CD14-positive monocyte (primary cell): Measurements from ENCODE around the gene CCBE1. TPM values are rescaled to one million over a fixed set of nuclear protein-coding genes. Genes with fewer than 3 reads are reported as not detected.

Experiments
- DNase-seq, 3 donors: peaks; one replicate each; pipeline ENCODE4 v3.0.0-alpha.2; 2011 to 2022
- H2AFZ ChIP-seq: 2 replicates; pipeline ENCODE4 v1.6.0; 2012; ENCODE audit warnings: mild to moderate bottlenecking, low read depth, low read length, inconsistent platforms; ENCODE audit not compliant: insufficient read depth, poor library complexity, severe bottlenecking
- H3K27ac ChIP-seq, 2 donors: 1 replicate in 1 of 2; 2 replicates in 1 of 2; pipeline ENCODE4 v1.5.1; 2012 to 2013; ENCODE audit warnings: low read length in 2 of 2, control low read depth in 1 of 2, inconsistent platforms in 1 of 2, low read depth in 1 of 2, mild to moderate bottlenecking in 1 of 2
- H3K27me3 ChIP-seq, 2 donors: one replicate each; pipeline versions ENCODE4 v1.6.0 to v1.6.1; 2011 to 2013; ENCODE audit warnings: low read length in 2 of 2; ENCODE audit not compliant: control insufficient read depth in 2 of 2, insufficient read depth in 2 of 2
- H3K36me3 ChIP-seq, 2 donors: replicated peaks in 1 of 2; 1 replicate in 1 of 2; 2 replicates in 1 of 2; pipeline versions ENCODE4 v1.5.1 to v1.6.1; 2012 to 2013; ENCODE audit warnings: low read length in 2 of 2, control low read depth in 1 of 2, inconsistent platforms in 1 of 2, mild to moderate bottlenecking in 1 of 2; ENCODE audit not compliant: insufficient read depth in 2 of 2, control insufficient read depth in 1 of 2
- H3K4me1 ChIP-seq, 2 donors: 1 replicate in 1 of 2; 2 replicates in 1 of 2; pipeline versions ENCODE4 v1.5.1 to v1.6.1; 2012 to 2013; ENCODE audit warnings: low read length in 2 of 2, control low read depth in 1 of 2, inconsistent platforms in 1 of 2, mild to moderate bottlenecking in 1 of 2, moderate library complexity in 1 of 2; ENCODE audit not compliant: insufficient read depth in 2 of 2, control insufficient read depth in 1 of 2
- H3K4me2 ChIP-seq: replicated peaks from 2 replicates; pipeline ENCODE3; 2012; ENCODE audit warnings: low read length, moderate library complexity, mild to moderate bottlenecking; ENCODE audit not compliant: poor library complexity, severe bottlenecking; ENCODE audit errors: extremely low read depth
- H3K4me3 ChIP-seq, 3 experiments: fragments of 200-600 bp in 1 of 3; sonication (generic) in 1 of 3; replicated peaks in 1 of 3; 1 replicate in 2 of 3; 2 replicates in 1 of 3; pipeline ENCODE4 v1.5.1; 2011 to 2013; ENCODE audit warnings: low read length in 3 of 3, mild to moderate bottlenecking in 3 of 3, control low read depth in 2 of 3, low read depth in 2 of 3, inconsistent platforms in 1 of 3, moderate library complexity in 1 of 3
- H3K79me2 ChIP-seq: 2 replicates; pipeline ENCODE4 v1.6.0; 2012; ENCODE audit warnings: mild to moderate bottlenecking, control low read depth, inconsistent platforms, low read length, moderate library complexity; ENCODE audit not compliant: insufficient read depth
- H3K9ac ChIP-seq: 2 replicates; pipeline ENCODE4 v1.6.0; 2017; ENCODE audit warnings: low read length, mild to moderate bottlenecking; ENCODE audit not compliant: insufficient read depth, poor library complexity, severe bottlenecking
- H3K9me3 ChIP-seq, 2 donors: replicated peaks in 1 of 2; 1 replicate in 1 of 2; 2 replicates in 1 of 2; pipeline versions ENCODE4 v1.5.1 to v1.6.1; 2012 to 2013; ENCODE audit warnings: low read length in 2 of 2, control low read depth in 1 of 2; ENCODE audit not compliant: control insufficient read depth in 1 of 2, insufficient read depth in 1 of 2
- H4K20me1 ChIP-seq: 2 replicates; pipeline ENCODE4 v1.6.0; 2012; ENCODE audit warnings: mild to moderate bottlenecking, low read length, control low read depth, moderate library complexity; ENCODE audit not compliant: insufficient read depth
- H3K27ac Mint-ChIP-seq, 7 donors: one replicate each; pipeline ENCODE4 v1.8.0; 2020; ENCODE audit warnings: mild to moderate bottlenecking in 7 of 7, mixed read lengths in 7 of 7, moderate library complexity in 6 of 7, inconsistent platforms in 2 of 7
- H3K27me3 Mint-ChIP-seq, 3 donors: one replicate each; pipeline ENCODE4 v1.8.0; 2021 to 2022; ENCODE audit warnings: low read depth in 3 of 3, mild to moderate bottlenecking in 3 of 3, mixed read lengths in 3 of 3, moderate library complexity in 3 of 3, inconsistent platforms in 1 of 3
- H3K36me3 Mint-ChIP-seq, 2 donors: one replicate each; pipeline ENCODE4 v1.8.0; 2020; ENCODE audit warnings: mixed read lengths in 2 of 2, inconsistent platforms in 1 of 2, mild to moderate bottlenecking in 1 of 2
- H3K4me1 Mint-ChIP-seq: one replicate; pipeline ENCODE4 v1.8.0; 2020; ENCODE audit warnings: mild to moderate bottlenecking, mixed read lengths
- H3K4me3 Mint-ChIP-seq, 2 donors: one replicate each; pipeline ENCODE4 v1.8.0; 2020; ENCODE audit warnings: mild to moderate bottlenecking in 2 of 2, mixed read lengths in 2 of 2, moderate library complexity in 1 of 2
- H3K9me3 Mint-ChIP-seq, 7 donors: one replicate each; pipeline ENCODE4 v1.8.0; 2020 to 2022; ENCODE audit warnings: mixed read lengths in 7 of 7, mild to moderate bottlenecking in 6 of 7, moderate library complexity in 6 of 7, inconsistent platforms in 2 of 7
- CTCF ChIP-seq: fragments of 200-600 bp; IDR thresholded peaks from one replicate; pipeline ENCODE4 v1.8.0; 2022; ENCODE audit warnings: antibody characterized with exemption, mild to moderate bottlenecking
- WGBS: methylation state at CpG from one replicate; pipeline ENCODE4 v1.1.5; 2013; ENCODE audit warnings: missing lambda C conversion rate; ENCODE audit not compliant: insufficient coverage; 5-methylcytosine and 5-hydroxymethylcytosine counted together
- intact Hi-C, 2 donors: fragments of 100-400 bp; cut with micrococcal nuclease; formaldehyde crosslinking; loops; one replicate each; pipeline versions ENCODE4 v1.15.0 to v1.15.1; 2023
- polyA plus RNA-seq, 3 donors: library from polyadenylated mRNA; depleted of rRNA in 1 of 3; unstranded in 2 of 3; stranded (reverse) in 1 of 3; fragments of 300-500 nt in 2 of 3; fragments of >200 nt in 1 of 3; fragmentation: Illumina TruSeq in 2 of 3; gene quantifications; 1 replicate in 2 of 3; 2 replicates in 1 of 3; pipeline ENCODE4 v1.2.3, GENCODE V29; 2012 to 2021

Gene CCBE1
- polyA plus RNA-seq, 3 donors = not detected

- intact Hi-C loops = no loop called here
- no peaks in the 10 kb centered on the region for H3K27me3 ChIP-seq
- H3K4me1 Mint-ChIP-seq = no peaks in the 10 kb centered on the region
- 98% methylated on average over 5 of the region's 8 CpGs for WGBS
- no peaks in the 10 kb centered on the region for H3K36me3 Mint-ChIP-seq
- no peak overlapping the region for H2AFZ ChIP-seq
- H3K4me2 ChIP-seq = no peak overlapping the region
- H3K4me1 ChIP-seq = no peaks in the 10 kb centered on the region
- no peak for TF ChIP-seq CTCF
- H3K36me3 ChIP-seq = no peaks in the 10 kb centered on the region
- peaks cover 0 to 10% (median 3%) of the 10 kb centered on the region in 7 donors for H3K9me3 Mint-ChIP-seq
- no peaks in the 10 kb centered on the region for H4K20me1 ChIP-seq
- no peak overlapping the region for H3K27ac Mint-ChIP-seq
- H3K79me2 ChIP-seq = no peaks in the 10 kb centered on the region
- H3K9ac ChIP-seq = no peak overlapping the region
- no peaks in the 10 kb centered on the region for H3K9me3 ChIP-seq
- no peak for DNase-seq
- no peak overlapping the region for H3K4me3 ChIP-seq
- H3K27ac ChIP-seq = no peak overlapping the region
- H3K4me3 Mint-ChIP-seq = no peak overlapping the region
- peaks cover 2 to 5% (median 3%) of the 10 kb centered on the region in 3 donors for H3K27me3 Mint-ChIP-seq
Observed at GRCh38 chr18:59536166-59536565, 161.1 kb downstream of the CCBE1 start.

DNA sequence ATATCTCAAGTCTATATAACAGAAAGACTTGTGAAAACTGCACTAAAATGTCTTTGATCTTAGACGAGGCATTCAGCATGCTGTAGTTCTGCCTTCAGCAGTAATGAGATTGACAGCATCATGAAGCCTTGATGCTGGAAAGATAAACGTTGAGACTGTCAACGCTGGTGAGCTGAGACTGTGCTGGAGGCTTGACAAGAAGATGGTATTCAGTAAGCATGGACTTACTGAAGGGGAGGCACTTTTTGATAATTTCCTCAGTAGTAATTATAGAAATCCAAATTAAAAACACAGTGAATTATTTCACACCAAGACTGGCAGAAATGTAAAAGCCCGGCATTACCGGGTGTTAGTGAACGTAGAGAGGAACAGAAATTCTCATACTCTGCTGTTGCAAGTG lies 162.2 kb downstream of the CCBE1 start:
- Histone ChIP-seq H2AFZ (no peak overlapping the region), H4K20me1 (no peaks in the 10 kb centered on the region), H3K36me3 (no peaks in the 10 kb centered on the region), H3K4me3 (no peak overlapping the region), H3K4me1 (no peaks in the 10 kb centered on the region), H3K79me2 (no peaks in the 10 kb centered on the region), H3K27ac (no peak overlapping the region), H3K27me3 (no peaks in the 10 kb centered on the region), H3K9me3 (no peaks in the 10 kb centered on the region), H3K9ac (no peak overlapping the region), H3K4me2 (no peak overlapping the region)
- no peaks in the 10 kb centered on the region for H3K36me3 Mint-ChIP-seq
- peaks cover 2 to 5% (median 3%) of the 10 kb centered on the region in 3 donors for H3K27me3 Mint-ChIP-seq
- 45% methylated on average over 1 of the region's 6 CpGs for WGBS
- H3K4me1 Mint-ChIP-seq = no peaks in the 10 kb centered on the region
- DNase-seq = no peak
- no peak for TF ChIP-seq CTCF
- H3K9me3 Mint-ChIP-seq = peaks cover under 1 to 13% (median 3%) of the 10 kb centered on the region in 7 donors
- no peak overlapping the region for H3K4me3 Mint-ChIP-seq
- H3K27ac Mint-ChIP-seq = no peak overlapping the region
- intact Hi-C loops = no loop called here
